Kidney (tissue), 14 donors: ENCODE results near the gene BARX1. TPM values are rescaled to one million over a fixed set of nuclear protein-coding genes. Genes with fewer than 3 reads are reported as not detected.

Source experiments
- DNase-seq, 5 donors: peaks; one replicate each; pipeline ENCODE4 v3.0.0-alpha.2; 2013 to 2020
- FAIRE-seq: peaks from 2 replicates; lab custom pipeline; 2012; peaks lifted over from hg19 to GRCh38; lab: Jason Lieb, UNC
- H3K27ac ChIP-seq, 2 donors: one replicate each; pipeline ENCODE4 v1.7.0; 2013; ENCODE audit warnings: low read depth in 2 of 2, low read length in 2 of 2, inconsistent platforms in 1 of 2
- H3K27me3 ChIP-seq: one replicate; pipeline ENCODE4 v1.7.1; 2013; ENCODE audit warnings: low read length, inconsistent platforms; ENCODE audit not compliant: control insufficient read depth, insufficient read depth
- H3K36me3 ChIP-seq, 3 donors: one replicate each; pipeline versions ENCODE4 v1.7.0 to v1.7.1; 2013; ENCODE audit warnings: low read length in 3 of 3, control low read depth in 1 of 3, inconsistent platforms in 1 of 3; ENCODE audit not compliant: insufficient read depth in 3 of 3, control insufficient read depth in 2 of 3
- H3K4me1 ChIP-seq, 3 donors: one replicate each; pipeline versions ENCODE4 v1.7.0 to v1.7.1; 2013; ENCODE audit warnings: low read length in 3 of 3, inconsistent platforms in 1 of 3, low read depth in 1 of 3; ENCODE audit not compliant: control insufficient read depth in 2 of 3, insufficient read depth in 2 of 3
- H3K4me3 ChIP-seq, 3 donors: one replicate each; pipeline versions ENCODE4 v1.7.0 to v1.8.1; 2013; ENCODE audit warnings: low read length in 3 of 3, control low read depth in 1 of 3, inconsistent platforms in 1 of 3
- H3K9ac ChIP-seq, 3 donors: one replicate each; pipeline versions ENCODE4 v1.7.0 to v1.7.1; 2013; ENCODE audit warnings: low read length in 3 of 3, control low read depth in 1 of 3, inconsistent platforms in 1 of 3
- H3K9me3 ChIP-seq, 3 donors: one replicate each; pipeline versions ENCODE4 v1.7.0 to v1.7.1; 2013; ENCODE audit warnings: low read length in 3 of 3, control low read depth in 1 of 3, inconsistent platforms in 1 of 3; ENCODE audit not compliant: control insufficient read depth in 2 of 3, insufficient read depth in 1 of 3
- intact Hi-C: fragments of 100-400 bp; cut with DNase I; formaldehyde crosslinking; loops from one replicate; pipeline ENCODE4 v1.11.1; 2022
- polyA plus RNA-seq: library from polyadenylated mRNA; stranded (reverse); fragments of 350-450 nt; fragmentation: Illumina TruSeq; extraction: RNeasy Lipid Tissue Mini Kit (QIAGEN cat#74804); gene quantifications from one replicate; pipeline ENCODE4 v1.2.3, GENCODE V29; 2014; ENCODE audit warnings: low read depth, low replicate concordance; ENCODE audit not compliant: insufficient read depth
- total RNA-seq: library from RNA; stranded (reverse); fragmentation: NEBNext Ultra II Directional; extraction: Animal tissue kit (Norgen Biotek cat#: 25700); gene quantifications from one replicate; pipeline ENCODE4 v1.2.1, GENCODE V29; 2021
- TF ChIP-seq, protein P1 (sequence below): IDR thresholded peaks from 3 replicates; pipeline ENCODE4 v1.5.1; 2012; ENCODE audit warnings: mild to moderate bottlenecking, moderate library complexity, borderline replicate concordance; ENCODE audit not compliant: insufficient read depth; ENCODE audit errors: extremely low read depth
- donor health status: control.
- donor health status: control.
- donor health status: control.
- donor health status: control.
- donor health status: control.
- donor health status: DM: yes; HTN: yes; CAD: no.
- donor health status: Normal renal cell carcinoma (clear cell type).

BARX1 gene
- total and polyA plus RNA-seq, 2 donors from 2014 or later: not detected

DNA sequence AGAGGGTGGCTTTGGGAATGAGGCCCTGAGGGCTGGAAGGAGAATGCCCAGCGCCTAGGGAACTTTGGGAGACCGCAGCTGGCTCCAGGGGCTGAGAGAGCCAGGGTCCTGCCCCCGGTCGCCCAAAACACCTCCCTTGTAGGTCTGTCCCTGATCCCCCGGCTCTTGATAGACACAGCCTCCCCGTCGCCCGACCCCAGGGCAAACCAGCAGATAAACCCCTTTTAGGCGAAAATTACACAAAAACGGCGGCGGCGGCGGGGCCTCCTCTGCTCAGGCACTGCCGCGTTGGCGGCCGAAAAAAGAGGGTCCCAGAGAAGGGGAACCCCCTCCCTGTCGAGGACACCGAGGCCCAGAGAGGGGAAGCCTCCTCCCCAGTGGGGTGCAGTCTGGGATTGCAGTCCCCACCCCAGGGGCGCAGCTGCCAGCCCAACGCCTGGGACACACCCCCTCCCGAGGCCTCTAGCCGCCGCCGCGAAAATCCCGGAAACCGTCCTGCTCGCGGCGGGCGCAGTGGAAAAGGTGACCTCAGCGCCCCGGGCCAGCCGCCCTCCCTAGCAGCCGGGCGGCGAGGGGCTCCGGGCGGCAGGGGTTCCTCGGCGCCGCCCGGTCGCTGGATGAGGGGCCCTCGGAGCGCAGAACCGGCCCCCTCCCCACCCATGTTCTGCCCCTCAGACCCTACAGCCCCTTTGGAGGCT, 3.1 kb upstream of the BARX1 start:
- Histone ChIP-seq H3K9ac (no peak overlapping the region), H3K4me3 (no peak overlapping the region), H3K27me3 (peaks cover 64% of the 10 kb centered on the region), H3K4me1 (peaks cover 0 to 16% (median 5%) of the 10 kb centered on the region in 3 donors), H3K27ac (no peak overlapping the region), H3K36me3 (no peaks in the 10 kb centered on the region), H3K9me3 (no peaks in the 10 kb centered on the region)
- DNase-seq (peak in 3 of 5 donors; percentile 23 to 49 (median 45)), FAIRE-seq (no peak)
- TF ChIP-seq, protein P1, sequence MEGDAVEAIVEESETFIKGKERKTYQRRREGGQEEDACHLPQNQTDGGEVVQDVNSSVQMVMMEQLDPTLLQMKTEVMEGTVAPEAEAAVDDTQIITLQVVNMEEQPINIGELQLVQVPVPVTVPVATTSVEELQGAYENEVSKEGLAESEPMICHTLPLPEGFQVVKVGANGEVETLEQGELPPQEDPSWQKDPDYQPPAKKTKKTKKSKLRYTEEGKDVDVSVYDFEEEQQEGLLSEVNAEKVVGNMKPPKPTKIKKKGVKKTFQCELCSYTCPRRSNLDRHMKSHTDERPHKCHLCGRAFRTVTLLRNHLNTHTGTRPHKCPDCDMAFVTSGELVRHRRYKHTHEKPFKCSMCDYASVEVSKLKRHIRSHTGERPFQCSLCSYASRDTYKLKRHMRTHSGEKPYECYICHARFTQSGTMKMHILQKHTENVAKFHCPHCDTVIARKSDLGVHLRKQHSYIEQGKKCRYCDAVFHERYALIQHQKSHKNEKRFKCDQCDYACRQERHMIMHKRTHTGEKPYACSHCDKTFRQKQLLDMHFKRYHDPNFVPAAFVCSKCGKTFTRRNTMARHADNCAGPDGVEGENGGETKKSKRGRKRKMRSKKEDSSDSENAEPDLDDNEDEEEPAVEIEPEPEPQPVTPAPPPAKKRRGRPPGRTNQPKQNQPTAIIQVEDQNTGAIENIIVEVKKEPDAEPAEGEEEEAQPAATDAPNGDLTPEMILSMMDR: no peak
- intact Hi-C loops: no loop called here

DNA sequence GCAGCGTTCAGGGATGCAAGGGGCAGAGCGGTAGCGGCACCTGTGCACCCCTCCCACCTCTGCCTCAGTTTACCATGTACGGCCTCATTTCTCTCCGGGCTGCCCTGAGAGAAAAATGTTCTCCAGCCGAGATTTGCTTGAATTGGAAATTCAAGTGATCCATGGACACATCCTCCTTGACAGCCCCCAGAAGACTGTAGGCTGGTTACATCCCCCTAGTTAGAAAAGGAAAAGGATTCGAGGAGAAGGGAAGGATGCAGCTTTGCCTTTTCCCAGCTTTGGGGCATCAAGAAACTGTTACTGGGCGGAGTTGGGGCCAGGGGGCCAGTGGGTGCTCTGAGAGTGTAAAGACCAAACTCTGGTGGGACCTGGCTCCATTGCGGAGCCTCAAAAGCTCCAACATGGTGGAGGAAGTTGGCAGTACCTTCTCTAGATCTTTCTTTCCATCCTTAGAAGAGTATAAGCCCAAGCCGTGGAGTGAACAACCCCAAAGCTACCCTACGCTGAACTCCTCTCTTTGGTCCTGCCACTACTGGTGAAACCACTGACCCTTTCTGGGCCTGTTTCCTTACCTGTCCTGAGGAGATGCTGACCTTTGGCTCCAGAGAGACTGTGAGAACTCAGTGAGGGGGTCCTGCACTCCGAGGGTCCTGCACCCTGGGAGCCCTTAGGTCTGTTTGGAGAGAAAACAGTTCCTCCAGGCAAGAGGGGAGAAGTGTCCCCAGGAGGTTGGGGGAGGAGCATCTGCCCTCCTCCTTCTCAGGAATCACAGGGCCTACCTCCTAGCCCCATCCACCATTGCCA, 1.0 kb upstream of the BARX1 start:
- intact Hi-C loops: no loop called here
- Histone ChIP-seq H3K27me3 (peaks cover 61% of the 10 kb centered on the region), H3K9ac (no peak overlapping the region), H3K9me3 (no peaks in the 10 kb centered on the region), H3K4me1 (peaks cover 0 to 24% (median 8%) of the 10 kb centered on the region in 3 donors), H3K36me3 (no peaks in the 10 kb centered on the region), H3K27ac (no peak overlapping the region), H3K4me3 (peak overlapping the region in 1 of 3 donors; percentile 29)
- DNase-seq: no peak
- no peak for FAIRE-seq
- TF ChIP-seq, protein P1: no peak

GRCh38 chr9:93954434-93955061, 607 bp downstream of the BARX1 start:
- no peaks in the 10 kb centered on the region for H3K9me3 ChIP-seq
- FAIRE-seq: no peak
- no peak overlapping the region for H3K9ac ChIP-seq
- H3K27ac ChIP-seq: no peak overlapping the region
- no peak overlapping the region for H3K4me3 ChIP-seq
- peaks cover 0 to 23% (median 8%) of the 10 kb centered on the region in 3 donors for H3K4me1 ChIP-seq
- no peaks in the 10 kb centered on the region for H3K36me3 ChIP-seq
- DNase-seq: peak in 4 of 5 donors; percentile 19 to 60 (median 29)
- intact Hi-C loops: no loop called here
- TF ChIP-seq, protein P1: no peak
- peaks cover 60% of the 10 kb centered on the region for H3K27me3 ChIP-seq
